HepG2 (cell line): ENCODE results near the gene THRA. TPM values are rescaled to one million over a fixed set of nuclear protein-coding genes. Genes with fewer than 3 reads are reported as not detected.

Experiments used
- BCL6 ChIP-seq: IDR thresholded peaks from 2 replicates; pipeline ENCODE4 v1.6.1; 2016; ENCODE audit warnings: missing genetic modification reagents, missing compliant biosample characterization
- BRCA1 ChIP-seq: sonication (generic); formaldehyde crosslinking; IDR thresholded peaks from 2 replicates; pipeline ENCODE4 v1.4.0; 2020; ENCODE audit warnings: missing genetic modification reagents
- DNMT1 ChIP-seq: sonication (generic); formaldehyde crosslinking; IDR thresholded peaks from 2 replicates; pipeline ENCODE4 v1.5.1; 2020; ENCODE audit warnings: mild to moderate bottlenecking, missing genetic modification reagents
- ZFP36L1 ChIP-seq: sonication (generic); formaldehyde crosslinking; IDR thresholded peaks from 2 replicates; pipeline ENCODE4 v1.8.0; 2022; ENCODE audit warnings: mild to moderate bottlenecking, missing genetic modification reagents, moderate library complexity
- ZNF788 ChIP-seq: sonication (generic); formaldehyde crosslinking; IDR thresholded peaks from 2 replicates; pipeline ENCODE4 v1.5.0; 2020; ENCODE audit warnings: mild to moderate bottlenecking, missing genetic modification reagents, borderline replicate concordance
- ZNF83 ChIP-seq: sonication (generic); formaldehyde crosslinking; IDR thresholded peaks from 2 replicates; pipeline ENCODE4 v1.4.0; 2020; ENCODE audit warnings: missing genetic modification reagents, mild to moderate bottlenecking, borderline replicate concordance
- polyA plus RNA-seq, 8 experiments: library from polyadenylated mRNA; depleted of rRNA in 3 of 8; stranded (reverse) in 7 of 8; unstranded in 1 of 8; fragments of >200 nt; fragmentation: Illumina TruSeq in 4 of 8; extraction: Trizol in 4 of 8; gene quantifications; 2 replicates each; pipeline versions ENCODE4 v1.2.1 to v1.2.3, GENCODE V29; 2011 to 2016; ENCODE audit warnings: low read depth in 4 of 8, missing spikeins in 1 of 8, mixed read lengths in 1 of 8; ENCODE audit not compliant: insufficient read depth in 1 of 8
- total RNA-seq, 5 experiments: library from RNA; depleted of rRNA; stranded (reverse); fragments of >200 nt; fragmentation: Illumina TruSeq; extraction: Trizol; gene quantifications; 2 replicates each; pipeline ENCODE4 v1.2.3, GENCODE V29; 2016; ENCODE audit warnings: low read depth in 1 of 5
- TF ChIP-seq, protein P1 (sequence below): sonication (generic); formaldehyde crosslinking; IDR thresholded peaks from 2 replicates; pipeline ENCODE4 v1.8.1; 2023; ENCODE audit warnings: mild to moderate bottlenecking, missing genetic modification reagents
- TF ChIP-seq, protein P2 (sequence below): IDR thresholded peaks from 2 replicates; pipeline ENCODE4 v1.6.1; 2016; ENCODE audit warnings: low read depth, control low read depth
- TF ChIP-seq, protein P3 (sequence below): sonication (generic); formaldehyde crosslinking; IDR thresholded peaks from 2 replicates; pipeline ENCODE4 v1.8.1; 2023; ENCODE audit warnings: mild to moderate bottlenecking, missing genetic modification reagents
- TF ChIP-seq, protein P4 (sequence below): sonication (generic); formaldehyde crosslinking; IDR thresholded peaks from 2 replicates; pipeline ENCODE4 v1.4.0; 2020; ENCODE audit warnings: missing genetic modification reagents
- TF ChIP-seq, protein P5 (sequence below): sonication (generic); formaldehyde crosslinking; IDR thresholded peaks from 2 replicates; pipeline ENCODE4 v1.5.0; 2020; ENCODE audit warnings: mild to moderate bottlenecking, missing genetic modification reagents, borderline replicate concordance

Gene THRA
- total and polyA plus RNA-seq, 2 of the 13 experiments (the other 11 are each of a cell fraction or from before 2014, with no cell fraction given), result 8.0 to 9.9 TPM

DNA sequence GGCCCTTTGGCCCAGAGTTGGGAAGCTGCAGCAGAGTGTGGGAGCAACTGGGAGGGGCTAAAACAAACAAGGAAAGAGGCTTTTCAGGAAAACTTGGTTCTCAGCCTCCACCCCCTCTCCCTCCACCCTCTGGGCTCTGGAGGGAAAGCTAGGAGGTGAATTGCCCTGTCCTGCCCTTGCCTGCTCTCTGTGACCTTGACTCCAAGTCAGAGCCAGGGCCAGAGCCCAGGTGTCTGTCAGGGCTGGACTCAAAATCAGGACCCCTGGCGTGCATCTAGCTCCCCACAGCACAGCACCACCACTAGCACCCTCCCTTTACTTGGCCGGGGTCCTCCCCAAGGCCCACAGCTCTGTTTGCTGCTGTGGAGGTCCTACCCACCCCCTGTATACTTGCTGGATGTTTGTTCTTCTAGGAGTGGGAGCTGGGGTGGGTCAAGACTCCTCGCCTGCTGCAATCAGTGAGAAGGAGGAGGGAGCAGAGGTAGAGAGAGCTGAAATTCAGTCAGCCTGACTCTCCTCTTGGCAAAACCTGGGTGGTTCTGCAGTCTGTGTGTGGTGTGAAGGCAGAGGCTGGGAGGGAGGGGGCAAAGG lies 40.4 kb downstream of the THRA start (continued):
- TF ChIP-seq, protein P1, sequence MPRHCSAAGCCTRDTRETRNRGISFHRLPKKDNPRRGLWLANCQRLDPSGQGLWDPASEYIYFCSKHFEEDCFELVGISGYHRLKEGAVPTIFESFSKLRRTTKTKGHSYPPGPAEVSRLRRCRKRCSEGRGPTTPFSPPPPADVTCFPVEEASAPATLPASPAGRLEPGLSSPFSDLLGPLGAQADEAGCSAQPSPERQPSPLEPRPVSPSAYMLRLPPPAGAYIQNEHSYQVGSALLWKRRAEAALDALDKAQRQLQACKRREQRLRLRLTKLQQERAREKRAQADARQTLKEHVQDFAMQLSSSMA (CRISPR knock-in tag), result no peak
- TF ChIP-seq ZNF788 (no peak), BCL6 (CRISPR knock-in tag) (peak; percentile 98), ZNF83 (no peak), ZFP36L1 (no peak), DNMT1 (CRISPR knock-in tag) (no peak), BRCA1 (CRISPR knock-in tag) (no peak)
- TF ChIP-seq, protein P2, sequence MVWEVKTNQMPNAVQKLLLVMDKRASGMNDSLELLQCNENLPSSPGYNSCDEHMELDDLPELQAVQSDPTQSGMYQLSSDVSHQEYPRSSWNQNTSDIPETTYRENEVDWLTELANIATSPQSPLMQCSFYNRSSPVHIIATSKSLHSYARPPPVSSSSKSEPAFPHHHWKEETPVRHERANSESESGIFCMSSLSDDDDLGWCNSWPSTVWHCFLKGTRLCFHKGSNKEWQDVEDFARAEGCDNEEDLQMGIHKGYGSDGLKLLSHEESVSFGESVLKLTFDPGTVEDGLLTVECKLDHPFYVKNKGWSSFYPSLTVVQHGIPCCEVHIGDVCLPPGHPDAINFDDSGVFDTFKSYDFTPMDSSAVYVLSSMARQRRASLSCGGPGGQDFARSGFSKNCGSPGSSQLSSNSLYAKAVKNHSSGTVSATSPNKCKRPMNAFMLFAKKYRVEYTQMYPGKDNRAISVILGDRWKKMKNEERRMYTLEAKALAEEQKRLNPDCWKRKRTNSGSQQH (CRISPR knock-in tag), result 0 out of 2 replicates have a peak, but pooled peaks have one; percentile 65
- TF ChIP-seq, protein P3, sequence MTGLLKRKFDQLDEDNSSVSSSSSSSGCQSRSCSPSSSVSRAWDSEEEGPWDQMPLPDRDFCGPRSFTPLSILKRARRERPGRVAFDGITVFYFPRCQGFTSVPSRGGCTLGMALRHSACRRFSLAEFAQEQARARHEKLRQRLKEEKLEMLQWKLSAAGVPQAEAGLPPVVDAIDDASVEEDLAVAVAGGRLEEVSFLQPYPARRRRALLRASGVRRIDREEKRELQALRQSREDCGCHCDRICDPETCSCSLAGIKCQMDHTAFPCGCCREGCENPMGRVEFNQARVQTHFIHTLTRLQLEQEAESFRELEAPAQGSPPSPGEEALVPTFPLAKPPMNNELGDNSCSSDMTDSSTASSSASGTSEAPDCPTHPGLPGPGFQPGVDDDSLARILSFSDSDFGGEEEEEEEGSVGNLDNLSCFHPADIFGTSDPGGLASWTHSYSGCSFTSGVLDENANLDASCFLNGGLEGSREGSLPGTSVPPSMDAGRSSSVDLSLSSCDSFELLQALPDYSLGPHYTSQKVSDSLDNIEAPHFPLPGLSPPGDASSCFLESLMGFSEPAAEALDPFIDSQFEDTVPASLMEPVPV (CRISPR knock-in tag), result no peak
- TF ChIP-seq, protein P4, sequence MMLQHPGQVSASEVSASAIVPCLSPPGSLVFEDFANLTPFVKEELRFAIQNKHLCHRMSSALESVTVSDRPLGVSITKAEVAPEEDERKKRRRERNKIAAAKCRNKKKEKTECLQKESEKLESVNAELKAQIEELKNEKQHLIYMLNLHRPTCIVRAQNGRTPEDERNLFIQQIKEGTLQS, result no peak
- TF ChIP-seq, protein P5, sequence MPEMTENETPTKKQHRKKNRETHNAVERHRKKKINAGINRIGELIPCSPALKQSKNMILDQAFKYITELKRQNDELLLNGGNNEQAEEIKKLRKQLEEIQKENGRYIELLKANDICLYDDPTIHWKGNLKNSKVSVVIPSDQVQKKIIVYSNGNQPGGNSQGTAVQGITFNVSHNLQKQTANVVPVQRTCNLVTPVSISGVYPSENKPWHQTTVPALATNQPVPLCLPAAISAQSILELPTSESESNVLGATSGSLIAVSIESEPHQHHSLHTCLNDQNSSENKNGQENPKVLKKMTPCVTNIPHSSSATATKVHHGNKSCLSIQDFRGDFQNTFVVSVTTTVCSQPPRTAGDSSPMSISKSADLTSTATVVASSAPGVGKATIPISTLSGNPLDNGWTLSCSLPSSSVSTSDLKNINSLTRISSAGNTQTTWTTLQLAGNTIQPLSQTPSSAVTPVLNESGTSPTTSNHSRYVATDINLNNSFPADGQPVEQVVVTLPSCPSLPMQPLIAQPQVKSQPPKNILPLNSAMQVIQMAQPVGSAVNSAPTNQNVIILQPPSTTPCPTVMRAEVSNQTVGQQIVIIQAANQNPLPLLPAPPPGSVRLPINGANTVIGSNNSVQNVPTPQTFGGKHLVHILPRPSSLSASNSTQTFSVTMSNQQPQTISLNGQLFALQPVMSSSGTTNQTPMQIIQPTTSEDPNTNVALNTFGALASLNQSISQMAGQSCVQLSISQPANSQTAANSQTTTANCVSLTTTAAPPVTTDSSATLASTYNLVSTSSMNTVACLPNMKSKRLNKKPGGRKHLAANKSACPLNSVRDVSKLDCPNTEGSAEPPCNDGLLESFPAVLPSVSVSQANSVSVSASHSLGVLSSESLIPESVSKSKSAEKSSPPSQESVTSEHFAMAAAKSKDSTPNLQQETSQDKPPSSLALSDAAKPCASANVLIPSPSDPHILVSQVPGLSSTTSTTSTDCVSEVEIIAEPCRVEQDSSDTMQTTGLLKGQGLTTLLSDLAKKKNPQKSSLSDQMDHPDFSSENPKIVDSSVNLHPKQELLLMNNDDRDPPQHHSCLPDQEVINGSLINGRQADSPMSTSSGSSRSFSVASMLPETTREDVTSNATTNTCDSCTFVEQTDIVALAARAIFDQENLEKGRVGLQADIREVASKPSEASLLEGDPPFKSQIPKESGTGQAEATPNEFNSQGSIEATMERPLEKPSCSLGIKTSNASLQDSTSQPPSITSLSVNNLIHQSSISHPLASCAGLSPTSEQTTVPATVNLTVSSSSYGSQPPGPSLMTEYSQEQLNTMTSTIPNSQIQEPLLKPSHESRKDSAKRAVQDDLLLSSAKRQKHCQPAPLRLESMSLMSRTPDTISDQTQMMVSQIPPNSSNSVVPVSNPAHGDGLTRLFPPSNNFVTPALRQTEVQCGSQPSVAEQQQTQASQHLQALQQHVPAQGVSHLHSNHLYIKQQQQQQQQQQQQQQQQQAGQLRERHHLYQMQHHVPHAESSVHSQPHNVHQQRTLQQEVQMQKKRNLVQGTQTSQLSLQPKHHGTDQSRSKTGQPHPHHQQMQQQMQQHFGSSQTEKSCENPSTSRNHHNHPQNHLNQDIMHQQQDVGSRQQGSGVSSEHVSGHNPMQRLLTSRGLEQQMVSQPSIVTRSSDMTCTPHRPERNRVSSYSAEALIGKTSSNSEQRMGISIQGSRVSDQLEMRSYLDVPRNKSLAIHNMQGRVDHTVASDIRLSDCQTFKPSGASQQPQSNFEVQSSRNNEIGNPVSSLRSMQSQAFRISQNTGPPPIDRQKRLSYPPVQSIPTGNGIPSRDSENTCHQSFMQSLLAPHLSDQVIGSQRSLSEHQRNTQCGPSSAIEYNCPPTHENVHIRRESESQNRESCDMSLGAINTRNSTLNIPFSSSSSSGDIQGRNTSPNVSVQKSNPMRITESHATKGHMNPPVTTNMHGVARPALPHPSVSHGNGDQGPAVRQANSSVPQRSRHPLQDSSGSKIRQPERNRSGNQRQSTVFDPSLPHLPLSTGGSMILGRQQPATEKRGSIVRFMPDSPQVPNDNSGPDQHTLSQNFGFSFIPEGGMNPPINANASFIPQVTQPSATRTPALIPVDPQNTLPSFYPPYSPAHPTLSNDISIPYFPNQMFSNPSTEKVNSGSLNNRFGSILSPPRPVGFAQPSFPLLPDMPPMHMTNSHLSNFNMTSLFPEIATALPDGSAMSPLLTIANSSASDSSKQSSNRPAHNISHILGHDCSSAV (CRISPR knock-in tag), result no peak
